Coronary artery (tissue), 2 donors: Measurements from ENCODE around the gene THRAP3.

Experiments used
- DNase-seq: peaks from one replicate; pipeline ENCODE4 v3.0.0-alpha.2; 2017; ENCODE audit warnings: low spot score
- H3K27ac ChIP-seq, 2 donors: fragments of 200-600 bp; sonication (generic); one replicate each; pipeline ENCODE4 v1.5.1; 2016 to 2019
- H3K4me3 ChIP-seq: fragments of 200-600 bp; sonication (generic); 2 replicates; pipeline ENCODE4 v1.5.1; 2016; ENCODE audit warnings: mild to moderate bottlenecking, moderate library complexity
- TF ChIP-seq, protein P1 (sequence below): fragments of 200-600 bp; sonication (generic); IDR thresholded peaks from one replicate; pipeline ENCODE4 v1.5.1; 2019; ENCODE audit warnings: antibody characterized with exemption

THRAP3 gene

DNA sequence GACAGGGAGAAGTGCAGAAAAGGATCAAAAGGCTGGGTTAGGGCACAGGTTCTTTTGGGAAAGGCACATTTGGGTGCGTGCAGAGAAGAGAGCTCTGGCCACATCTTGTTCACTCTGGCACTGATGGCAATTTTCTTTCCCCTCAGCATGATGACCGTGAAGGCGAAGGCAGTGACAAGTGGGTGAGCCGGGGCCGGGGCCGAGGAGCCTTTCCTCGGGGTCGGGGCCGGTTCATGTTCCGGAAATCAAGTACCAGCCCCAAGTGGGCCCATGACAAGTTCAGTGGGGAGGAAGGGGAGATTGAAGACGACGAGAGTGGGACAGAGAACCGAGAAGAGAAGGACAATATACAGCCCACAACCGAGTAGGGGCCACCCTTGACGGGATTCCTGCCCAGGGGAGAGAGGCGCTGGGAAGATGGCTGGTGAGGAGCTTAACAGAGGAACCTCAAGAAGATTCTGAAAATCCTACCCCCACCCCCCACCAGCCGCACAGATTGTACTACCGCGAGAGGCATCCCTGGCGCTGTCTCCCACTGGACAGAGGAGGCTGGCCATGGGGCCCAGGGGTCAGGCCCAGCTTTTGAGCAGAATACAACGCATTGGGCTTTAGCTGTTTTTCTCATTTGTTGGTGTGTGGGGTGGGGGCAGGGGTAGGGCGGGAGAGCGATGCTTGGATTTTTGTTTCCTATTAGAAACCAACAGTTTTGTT lies 79.6 kb downstream of the THRAP3 start:
- DNase-seq = no peak
- TF ChIP-seq, protein P1, sequence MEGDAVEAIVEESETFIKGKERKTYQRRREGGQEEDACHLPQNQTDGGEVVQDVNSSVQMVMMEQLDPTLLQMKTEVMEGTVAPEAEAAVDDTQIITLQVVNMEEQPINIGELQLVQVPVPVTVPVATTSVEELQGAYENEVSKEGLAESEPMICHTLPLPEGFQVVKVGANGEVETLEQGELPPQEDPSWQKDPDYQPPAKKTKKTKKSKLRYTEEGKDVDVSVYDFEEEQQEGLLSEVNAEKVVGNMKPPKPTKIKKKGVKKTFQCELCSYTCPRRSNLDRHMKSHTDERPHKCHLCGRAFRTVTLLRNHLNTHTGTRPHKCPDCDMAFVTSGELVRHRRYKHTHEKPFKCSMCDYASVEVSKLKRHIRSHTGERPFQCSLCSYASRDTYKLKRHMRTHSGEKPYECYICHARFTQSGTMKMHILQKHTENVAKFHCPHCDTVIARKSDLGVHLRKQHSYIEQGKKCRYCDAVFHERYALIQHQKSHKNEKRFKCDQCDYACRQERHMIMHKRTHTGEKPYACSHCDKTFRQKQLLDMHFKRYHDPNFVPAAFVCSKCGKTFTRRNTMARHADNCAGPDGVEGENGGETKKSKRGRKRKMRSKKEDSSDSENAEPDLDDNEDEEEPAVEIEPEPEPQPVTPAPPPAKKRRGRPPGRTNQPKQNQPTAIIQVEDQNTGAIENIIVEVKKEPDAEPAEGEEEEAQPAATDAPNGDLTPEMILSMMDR = no peak
- Histone ChIP-seq H3K27ac (no peak overlapping the region), H3K4me3 (no peak overlapping the region)

DNA sequence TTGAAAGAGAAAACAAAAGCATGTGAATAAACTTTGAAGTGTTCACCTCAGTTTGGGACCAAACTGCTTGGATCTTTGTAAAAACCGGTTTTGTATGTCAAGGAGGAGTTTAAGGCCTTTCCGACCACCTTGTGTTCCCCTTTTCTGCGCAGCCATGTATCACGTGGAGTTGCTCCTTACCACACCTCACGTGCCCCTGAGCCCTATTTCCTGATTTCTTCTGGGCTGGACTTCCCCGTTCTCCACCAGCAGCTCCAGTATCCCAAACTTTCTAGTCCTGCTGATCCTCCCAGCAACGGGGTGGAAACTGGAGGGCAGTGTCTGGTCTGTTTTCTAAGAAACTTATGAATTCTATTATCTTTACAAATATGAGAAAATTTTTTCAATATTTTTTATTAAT lies 80.3 kb downstream of the THRAP3 start:
- TF ChIP-seq, protein P1 = no peak
- no peak for DNase-seq
- H3K27ac ChIP-seq = no peak overlapping the region
- H3K4me3 ChIP-seq = no peak overlapping the region

DNA sequence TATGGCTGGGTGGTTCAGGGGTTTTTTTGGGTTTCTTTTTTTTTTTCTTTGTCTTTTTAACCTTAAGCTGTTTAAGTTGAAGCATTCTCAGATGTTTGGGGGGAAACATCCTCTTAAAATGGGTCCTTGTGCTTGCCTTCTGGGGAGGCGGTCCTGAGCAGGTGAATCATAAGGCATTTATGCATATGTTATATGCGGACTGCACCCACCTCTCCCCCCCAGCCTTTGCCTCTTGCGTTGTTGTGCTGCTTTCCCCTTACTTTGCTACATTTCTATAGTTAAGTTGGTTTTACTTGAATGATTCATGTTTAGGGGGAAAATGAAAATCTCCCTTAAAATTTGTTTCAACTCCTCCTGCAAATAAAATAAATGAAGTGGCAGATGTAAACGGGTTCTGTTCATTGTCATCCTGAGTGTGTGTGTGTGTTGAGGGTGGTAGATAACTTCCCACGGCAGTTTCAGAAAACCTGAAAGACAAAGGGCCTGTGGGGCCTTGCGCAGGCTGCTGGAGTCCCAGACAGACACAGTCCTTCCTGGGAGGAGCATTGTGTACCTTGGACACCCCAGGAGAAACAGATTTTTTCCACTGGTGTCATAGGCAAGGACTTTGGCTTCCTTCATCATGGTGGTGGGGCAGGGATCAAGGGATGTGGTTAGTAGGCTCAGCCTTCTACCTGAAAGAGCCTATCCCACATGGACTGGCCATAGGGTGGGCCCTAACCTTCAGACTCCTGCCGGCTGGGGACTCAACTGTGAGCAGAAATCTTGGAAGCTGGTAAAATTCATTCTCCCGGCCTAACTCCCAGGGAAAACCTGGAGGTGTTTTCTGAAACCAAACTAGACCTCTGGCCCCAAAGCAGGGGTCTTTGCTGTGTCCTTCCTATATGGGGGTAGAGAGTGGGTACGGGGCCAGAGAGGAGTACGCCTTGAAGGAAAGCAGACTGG lies 81.0 kb downstream of the THRAP3 start:
- no peak overlapping the region for H3K4me3 ChIP-seq
- TF ChIP-seq, protein P1 = no peak
- peak overlapping the region in 1 of 2 donors; percentile 80 for H3K27ac ChIP-seq
- no peak for DNase-seq

DNA sequence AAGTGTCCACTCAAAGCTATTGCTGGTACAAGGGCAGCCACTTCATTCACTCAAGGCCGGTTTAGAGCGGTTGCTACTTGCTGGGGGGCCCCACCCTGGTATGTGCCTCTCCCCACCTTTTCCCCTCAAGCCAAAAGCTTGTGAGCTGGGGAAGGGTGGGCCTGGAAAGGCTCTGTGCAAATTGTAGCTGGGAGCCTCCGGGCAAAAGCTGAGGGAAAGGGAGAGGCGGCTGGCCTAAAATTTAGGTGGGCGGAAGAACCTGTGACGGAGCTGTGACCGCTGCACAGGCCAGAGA lies 81.6 kb downstream of the THRAP3 start:
- Histone ChIP-seq H3K4me3 (peak overlapping the region; percentile 83), H3K27ac (peak overlapping the region; percentile 22 to 80)
- TF ChIP-seq, protein P1 = no peak
- no peak for DNase-seq

DNA sequence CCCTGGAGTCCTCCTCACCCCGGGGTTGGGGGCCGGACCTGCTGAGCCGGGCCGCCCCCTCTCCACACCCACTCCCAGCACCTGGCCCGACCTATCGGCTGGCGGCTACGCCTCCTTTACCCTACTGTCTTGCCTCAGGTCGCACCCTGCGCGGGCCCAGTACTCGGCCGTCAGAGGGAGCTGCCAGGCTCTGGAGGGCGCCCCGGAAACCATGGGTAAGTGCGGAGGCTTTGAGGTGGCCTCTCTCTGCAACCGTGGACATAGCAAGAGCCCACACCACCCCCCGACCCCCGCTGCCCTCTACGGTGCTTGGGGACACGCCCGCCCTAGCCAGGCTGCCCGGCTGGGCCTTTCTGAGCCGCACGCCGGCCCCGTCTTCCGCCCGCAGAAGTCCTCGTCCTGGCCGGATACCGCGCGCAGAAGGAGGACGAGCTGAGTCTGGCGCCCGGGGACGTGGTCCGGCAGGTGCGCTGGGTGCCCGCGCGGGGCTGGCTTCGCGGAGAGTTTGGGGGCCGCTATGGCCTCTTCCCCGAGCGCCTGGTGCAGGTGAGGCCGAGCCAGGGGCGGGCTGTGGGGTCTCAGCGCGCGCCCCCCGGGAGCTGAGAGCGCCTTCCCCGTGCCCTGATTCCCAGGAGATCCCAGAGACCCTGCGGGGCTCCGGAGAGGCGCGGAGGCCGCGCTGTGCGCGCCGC lies 82.1 kb downstream of the THRAP3 start, which contains the start of gene SH3D21:
Gene SH3D21 (plus strand): TSS at position 159 of the 692 bp plus-strand sequence. CDS start 53 bp downstream, at position 212.
- Histone ChIP-seq H3K27ac (peak within 1 kb of the TSS; percentile 22 to 80), H3K4me3 (peak within 1 kb of the TSS; percentile 83)
- TF ChIP-seq, protein P1 = no peak
- DNase-seq = no peak

DNA sequence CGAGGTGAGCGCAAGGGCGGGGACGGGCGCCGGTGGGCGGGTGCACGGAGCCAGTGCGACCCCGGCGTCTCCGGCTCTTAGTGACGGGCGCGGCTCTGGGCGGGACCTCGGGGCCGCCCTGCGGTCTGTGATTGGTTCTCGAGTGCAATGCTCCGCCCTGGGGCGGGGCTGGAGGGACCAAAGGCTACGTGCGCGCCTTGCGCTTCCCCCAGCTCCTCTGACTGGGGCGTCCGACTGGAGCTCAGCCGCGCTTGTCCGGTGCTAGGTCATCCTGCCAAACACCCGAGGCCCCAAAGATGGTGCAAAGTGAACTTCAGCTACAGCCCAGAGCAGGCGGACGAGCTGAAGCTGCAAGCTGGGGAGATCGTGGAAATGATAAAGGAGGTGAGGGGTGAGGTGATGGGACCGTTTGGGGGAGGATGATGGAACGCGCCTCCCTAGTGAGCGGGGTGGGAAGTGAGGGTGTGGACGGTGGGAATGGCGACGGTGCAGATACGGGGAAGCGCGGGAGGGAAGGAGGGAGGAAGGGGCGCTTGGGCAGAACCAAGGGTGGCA lies 82.7 kb downstream of the THRAP3 start:
- DNase-seq = peak; percentile 92
- peak overlapping the region; percentile 83 for H3K4me3 ChIP-seq
- TF ChIP-seq, protein P1 = no peak
- H3K27ac ChIP-seq = peak overlapping the region; percentile 22 to 80
